ENCODE measurements around the gene GADL1.

Gene GADL1

GRCh38 chr3:30723211-30723610 lies 171.2 kb downstream of the GADL1 start:
- DNase-seq (ENCODE audit: low read depth), result no peak

GRCh38 chr3:30721314-30721634 lies 173.2 kb downstream of the GADL1 start:
- no peak for DNase-seq (ENCODE audit: low read depth)

GRCh38 chr3:30720586-30721313 lies 173.7 kb downstream of the GADL1 start:
- DNase-seq (ENCODE audit: low read depth), result no peak

- no peak for DNase-seq (ENCODE audit: low read depth)
Measured at GRCh38 chr3:30719536-30719935, 174.9 kb downstream of the GADL1 start.

GRCh38 chr3:30713885-30714503 lies 180.5 kb downstream of the GADL1 start:
- no peak for DNase-seq (ENCODE audit: low read depth)

GRCh38 chr3:30712991-30713390 lies 181.5 kb downstream of the GADL1 start:
- DNase-seq (ENCODE audit: low read depth), result no peak

GRCh38 chr3:30711867-30712266 lies 182.6 kb downstream of the GADL1 start:
- DNase-seq (ENCODE audit: low read depth), result no peak

- DNase-seq (ENCODE audit: low read depth), result no peak
Measured at GRCh38 chr3:30711151-30711550, 183.3 kb downstream of the GADL1 start.

- no peak for DNase-seq (ENCODE audit: low read depth)
Measured at GRCh38 chr3:30710017-30710416, 184.4 kb downstream of the GADL1 start.

GRCh38 chr3:30708472-30708871 lies 186.0 kb downstream of the GADL1 start:
- DNase-seq (ENCODE audit: low read depth), result no peak

- DNase-seq (ENCODE audit: low read depth), result no peak
Measured at GRCh38 chr3:30707825-30708224, 186.6 kb downstream of the GADL1 start.

GRCh38 chr3:30704931-30705890 lies 189.2 kb downstream of the GADL1 start:
- DNase-seq (ENCODE audit: low read depth), result no peak

GRCh38 chr3:30702828-30703397 lies 191.5 kb downstream of the GADL1 start:
- no peak for DNase-seq (ENCODE audit: low read depth)

GRCh38 chr3:30702038-30702827 lies 192.2 kb downstream of the GADL1 start:
- DNase-seq (ENCODE audit: low read depth), result no peak

GRCh38 chr3:30700702-30701321 lies 193.6 kb downstream of the GADL1 start:
- DNase-seq (ENCODE audit: low read depth), result no peak

- no peak for DNase-seq (ENCODE audit: low read depth)
Measured at GRCh38 chr3:30699927-30700326, 194.5 kb downstream of the GADL1 start.

- DNase-seq (ENCODE audit: low read depth), result no peak
Measured at GRCh38 chr3:30698549-30698948, 195.9 kb downstream of the GADL1 start.

GRCh38 chr3:30696896-30697295 lies 197.6 kb downstream of the GADL1 start:
- no peak for DNase-seq (ENCODE audit: low read depth)

- no peak for DNase-seq (ENCODE audit: low read depth)
Measured at GRCh38 chr3:30696403-30696819, 198.1 kb downstream of the GADL1 start.

- DNase-seq (ENCODE audit: low read depth), result no peak
Measured at GRCh38 chr3:30695302-30696061, 199.0 kb downstream of the GADL1 start.

Data from stimulated activated CD8-positive, alpha-beta memory T cell treated with anti-CD3 and anti-CD28 coated beads, Interleukin-15, amount 100 ng/mL, for 1 hour (primary cell).